GM12878 (cell line): ENCODE measurements around the gene MATN1.

Experiments used
- CHD2 ChIP-seq: IDR thresholded peaks from 2 replicates; pipeline ENCODE4 v1.6.1; 2011; ENCODE audit warnings: low read depth, low read length, improper control_type of control experiment, borderline replicate concordance
- CTCF ChIP-seq, 3 experiments: IDR thresholded peaks in 2 of 3; conservative IDR thresholded peaks in 1 of 3; 2 replicates each; pipeline ENCODE4 v1.5.1; 2011; ENCODE audit warnings: low read depth in 3 of 3, low read length in 3 of 3, mild to moderate bottlenecking in 3 of 3, control low read depth in 2 of 3, moderate library complexity in 2 of 3, inconsistent platforms in 1 of 3, mixed read lengths in 1 of 3; ENCODE audit not compliant: control insufficient read depth in 2 of 3, insufficient read depth in 1 of 3; ENCODE audit errors: extremely low read depth in 1 of 3
- EZH2 ChIP-seq: IDR thresholded peaks from 2 replicates; pipeline ENCODE4 v1.6.1; 2012; ENCODE audit warnings: low read depth, mild to moderate bottlenecking, control low read depth, inconsistent platforms, low read length, borderline replicate concordance; ENCODE audit not compliant: control insufficient read depth
- HCFC1 ChIP-seq: fragments of 150-350 bp; IDR thresholded peaks from 2 replicates; pipeline ENCODE4 v1.6.1; 2014; ENCODE audit warnings: low read length
- POLR2AphosphoS2 ChIP-seq: IDR thresholded peaks from 2 replicates; pipeline ENCODE4 v1.6.1; 2011; ENCODE audit warnings: low read depth, mild to moderate bottlenecking, low read length, improper control_type of control experiment, moderate library complexity
- SMC3 ChIP-seq: IDR thresholded peaks from 2 replicates; pipeline ENCODE4 v1.6.1; 2011; ENCODE audit warnings: low read length, improper control_type of control experiment, borderline replicate concordance
- SP1 ChIP-seq: IDR thresholded peaks from one replicate; pipeline ENCODE4 v1.6.1; 2011; ENCODE audit warnings: low read depth, low read length
- SUZ12 ChIP-seq: fragments of 200-600 bp; sonication (generic); IDR thresholded peaks from one replicate; pipeline ENCODE4 v1.6.1; 2018; ENCODE audit warnings: antibody characterized with exemption, mild to moderate bottlenecking; ENCODE audit not compliant: unreplicated experiment
- TAF1 ChIP-seq: IDR thresholded peaks from 2 replicates; pipeline ENCODE4 v1.6.1; 2011; ENCODE audit warnings: mild to moderate bottlenecking, low read depth, low read length, borderline replicate concordance
- TCF12 ChIP-seq: IDR thresholded peaks from 2 replicates; pipeline ENCODE4 v1.6.1; 2011; ENCODE audit warnings: low read depth, mild to moderate bottlenecking, low read length

- TF ChIP-seq EZH2, result no peak
- no peak for TF ChIP-seq CTCF (IDR thresholded peaks at IDR 0.05 in 2 of 3, conservative IDR thresholded peaks at IDR 0.05 in 1 of 3; ENCODE audit: control insufficient read depth in 2 of 3, extremely low read depth in 1 of 3, insufficient read depth in 1 of 3, low read depth in 3 of 3, low read length in 3 of 3)
- no peak for TF ChIP-seq TAF1
- no peak for TF ChIP-seq HCFC1
- no peak for TF ChIP-seq POLR2AphosphoS2
- TF ChIP-seq SUZ12, result no peak
- TF ChIP-seq SMC3, result no peak
- no peak for TF ChIP-seq TCF12
- TF ChIP-seq CHD2, result no peak
- TF ChIP-seq SP1, result no peak
Measured at GRCh38 chr1:30702823-30703222, 20.6 kb downstream of the MATN1 start.
